ENCODE data around the gene CDH13.

Gene CDH13

DNA sequence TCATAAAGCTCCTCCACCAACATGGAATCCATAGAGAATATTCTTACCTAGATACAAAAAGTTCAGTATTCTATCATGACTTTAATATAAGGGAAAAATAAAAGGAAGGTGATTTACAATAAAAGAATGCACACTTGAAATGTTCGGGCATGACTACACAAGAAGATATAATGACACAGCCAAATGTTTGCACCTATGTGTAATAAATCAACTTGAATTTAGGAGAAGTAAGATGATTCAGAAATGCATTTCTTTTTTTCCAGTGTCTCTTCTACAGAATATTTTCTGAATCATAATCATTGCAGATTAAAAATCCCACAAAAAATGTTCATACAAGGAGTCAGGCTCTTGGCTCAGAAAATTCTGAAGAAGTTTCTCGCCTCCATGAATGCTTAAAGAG, 777.0 kb downstream of the CDH13 start:
- no peak for DNase-seq (ENCODE audit: low read depth, low spot score)

DNA sequence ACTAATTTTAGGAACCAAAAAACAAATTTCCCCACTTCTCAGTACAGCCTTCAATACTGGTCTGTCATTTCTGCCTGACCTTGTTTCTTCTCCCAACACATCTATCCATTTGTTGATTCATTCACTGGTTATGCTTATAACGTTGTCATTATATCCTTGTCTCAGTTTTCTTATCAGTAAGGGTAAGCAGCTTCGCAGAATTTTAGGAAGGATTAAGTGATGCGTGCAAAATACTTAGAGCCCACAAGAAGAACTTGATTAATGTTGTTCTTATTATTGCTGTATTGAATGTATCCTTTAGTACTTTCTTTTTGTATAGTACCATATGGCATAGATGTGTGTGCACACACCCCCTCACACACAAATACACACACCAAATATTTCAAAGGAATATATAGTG, 777.5 kb downstream of the CDH13 start:
- DNase-seq (ENCODE audit: low read depth, low spot score): no peak

GRCh38 chr16:83407928-83408327, 781.2 kb downstream of the CDH13 start:
- no peak for DNase-seq (ENCODE audit: low read depth, low spot score)

DNA sequence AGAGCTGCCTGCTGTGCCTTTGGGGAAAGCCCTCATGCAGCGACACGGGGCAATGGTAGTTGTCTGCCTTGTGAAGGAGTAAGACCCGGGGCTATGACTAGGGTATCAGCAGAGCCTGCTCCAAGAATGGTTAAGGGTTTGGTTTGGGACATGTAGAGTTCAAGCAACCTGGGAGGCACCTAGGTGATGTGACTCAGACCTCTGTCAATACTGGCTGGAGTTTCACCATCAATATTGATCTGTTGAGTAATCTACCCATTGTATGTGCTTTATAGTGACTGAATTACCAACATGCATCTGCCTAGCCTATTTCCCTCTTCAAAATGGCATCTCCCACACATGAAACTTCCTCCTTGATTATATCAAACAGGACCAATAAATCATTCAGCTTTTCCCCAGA, 782.6 kb downstream of the CDH13 start:
- no peak for DNase-seq (ENCODE audit: low read depth, low spot score)

- DNase-seq (ENCODE audit: low read depth, low spot score): no peak
Measured at GRCh38 chr16:83418565-83418964, 791.8 kb downstream of the CDH13 start.

DNA sequence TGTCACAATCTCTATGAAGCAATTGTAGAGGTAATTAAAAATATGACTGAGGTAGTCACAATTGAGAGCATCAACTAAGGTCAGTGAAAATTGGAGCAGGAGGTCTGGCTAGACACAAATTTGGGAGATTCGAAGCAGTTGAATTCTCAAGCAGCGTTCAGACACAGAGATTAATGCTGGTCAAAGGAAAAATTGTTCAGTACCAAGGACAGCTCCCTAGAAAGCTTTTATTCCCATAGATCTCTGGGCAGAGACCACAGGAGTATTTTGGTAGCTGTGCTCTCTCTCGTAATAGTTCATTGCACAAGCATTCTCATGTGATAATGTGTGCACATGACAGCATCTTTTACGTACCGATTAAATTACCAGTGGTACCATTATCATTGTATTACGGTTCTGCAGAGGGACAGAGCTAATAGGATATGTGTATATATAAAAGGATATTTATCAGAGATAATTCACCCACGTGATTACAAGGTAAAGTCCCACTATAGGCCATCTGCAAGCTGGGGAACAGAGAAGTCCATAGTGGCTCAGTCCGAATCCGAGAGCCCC, 793.5 kb downstream of the CDH13 start:
- DNase-seq (ENCODE audit: low read depth, low spot score): no peak

GRCh38 chr16:83433201-83433600, 806.4 kb downstream of the CDH13 start:
- no peak for DNase-seq (ENCODE audit: low read depth, low spot score)

DNA sequence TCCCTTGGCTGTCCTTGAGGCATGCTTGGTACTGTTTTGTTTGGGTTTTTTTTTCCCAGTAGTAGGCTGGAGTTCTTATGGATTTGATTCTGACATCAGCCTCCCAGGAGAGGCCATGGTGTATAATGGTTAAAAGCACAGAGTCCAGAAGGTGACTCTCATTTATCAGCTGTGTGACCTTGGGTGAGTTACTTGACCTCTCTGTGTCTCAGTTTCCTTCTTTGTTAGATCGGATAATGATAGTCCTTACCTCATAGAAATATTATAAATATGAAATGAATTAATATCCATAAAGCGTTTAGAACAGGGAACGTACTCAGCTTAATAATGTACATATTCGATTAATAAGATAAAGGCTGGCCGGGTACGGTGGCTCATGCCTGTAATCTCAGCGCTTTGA, 810.3 kb downstream of the CDH13 start:
- DNase-seq (ENCODE audit: low read depth, low spot score): no peak

- DNase-seq (ENCODE audit: low read depth, low spot score): no peak
Measured at GRCh38 chr16:83438326-83438725, 811.6 kb downstream of the CDH13 start.

- no peak for DNase-seq (ENCODE audit: low read depth, low spot score)
Measured at GRCh38 chr16:83439412-83439811, 812.6 kb downstream of the CDH13 start.

- no peak for DNase-seq (ENCODE audit: low read depth, low spot score)
Measured at GRCh38 chr16:83441517-83441916, 814.7 kb downstream of the CDH13 start.

GRCh38 chr16:83443972-83444371, 817.2 kb downstream of the CDH13 start:
- DNase-seq (ENCODE audit: low read depth, low spot score): no peak

DNA sequence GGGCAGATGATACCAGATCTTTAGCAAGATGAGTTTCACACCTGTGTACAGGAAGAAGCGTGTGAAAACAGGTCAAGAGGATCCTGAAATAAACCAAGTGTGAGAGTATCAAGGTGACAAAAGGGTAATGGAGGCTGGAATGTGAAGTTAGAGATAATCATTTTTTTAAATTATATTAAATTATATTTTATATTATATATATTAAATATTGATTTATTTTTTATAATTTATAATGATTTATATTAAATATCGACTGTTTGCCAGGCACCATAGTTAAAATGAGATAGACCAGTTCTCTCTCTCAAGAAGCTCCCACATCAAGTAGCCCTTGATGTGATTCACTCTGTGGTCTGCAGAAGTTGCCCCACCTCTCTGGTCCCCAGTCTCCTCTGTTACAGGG, 820.8 kb downstream of the CDH13 start:
- DNase-seq (ENCODE audit: low read depth, low spot score): no peak

- DNase-seq (ENCODE audit: low read depth, low spot score): no peak
Measured at GRCh38 chr16:83449861-83450260, 823.1 kb downstream of the CDH13 start.

DNA sequence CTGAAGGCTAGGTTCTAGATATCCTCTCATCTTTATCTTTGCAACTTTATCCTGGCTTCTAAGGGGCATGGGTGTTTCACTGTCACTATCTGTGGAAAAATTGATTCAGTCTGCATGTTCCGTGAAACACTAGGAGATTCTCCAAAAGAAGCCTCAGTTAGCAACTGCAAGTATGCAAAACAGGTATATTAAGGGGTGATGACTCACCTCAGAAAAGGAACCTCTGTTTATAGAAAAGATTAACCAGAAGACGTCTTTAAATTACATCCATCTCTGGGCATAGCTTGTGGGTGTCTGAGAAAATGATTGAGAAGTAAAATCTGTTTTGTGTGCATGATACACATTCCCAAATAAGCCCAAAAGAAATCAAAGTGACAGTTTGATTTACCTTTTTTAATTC, 827.2 kb downstream of the CDH13 start:
- no peak for DNase-seq (ENCODE audit: low read depth, low spot score)

DNA sequence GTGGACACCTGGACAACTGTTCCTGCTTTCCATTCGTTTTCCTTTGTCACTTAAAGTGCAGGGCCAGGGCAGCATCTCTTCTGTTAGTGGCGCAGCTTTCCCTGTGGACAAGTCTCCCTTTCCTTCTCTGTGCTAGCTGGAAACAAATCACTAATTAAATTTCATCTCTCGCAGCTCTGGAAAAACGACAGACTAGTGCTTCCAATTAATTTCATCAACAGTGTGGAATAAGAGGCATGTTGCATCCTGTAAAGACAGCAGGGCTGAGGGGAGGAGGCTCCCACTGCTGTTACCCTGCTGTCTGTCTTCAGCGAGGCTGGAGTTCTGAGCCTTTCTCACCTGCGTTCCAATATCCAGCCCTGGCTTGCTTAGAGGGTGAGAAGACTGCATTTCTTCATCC, 828.9 kb downstream of the CDH13 start:
- no peak for DNase-seq (ENCODE audit: low read depth, low spot score)

DNA sequence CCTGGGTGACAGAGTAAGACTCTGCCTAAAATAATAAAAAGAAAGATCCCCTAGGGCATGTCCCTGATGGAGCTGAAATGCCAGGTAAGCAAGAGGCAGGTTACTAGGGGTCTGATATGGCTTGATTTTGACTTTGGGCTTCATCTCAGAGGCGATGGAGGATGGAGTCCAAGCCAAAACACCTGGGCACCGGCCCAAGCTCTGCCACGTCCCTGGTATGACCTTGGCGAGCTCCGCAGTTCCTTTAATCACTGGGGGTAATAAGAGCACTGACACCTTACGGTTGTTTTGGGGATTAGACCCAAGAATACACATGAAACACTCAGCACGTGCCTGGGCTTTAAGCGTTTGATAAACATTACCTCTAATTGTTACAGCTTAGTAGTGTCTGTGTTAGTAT, 830.2 kb downstream of the CDH13 start:
- DNase-seq (ENCODE audit: low read depth, low spot score): no peak

DNA sequence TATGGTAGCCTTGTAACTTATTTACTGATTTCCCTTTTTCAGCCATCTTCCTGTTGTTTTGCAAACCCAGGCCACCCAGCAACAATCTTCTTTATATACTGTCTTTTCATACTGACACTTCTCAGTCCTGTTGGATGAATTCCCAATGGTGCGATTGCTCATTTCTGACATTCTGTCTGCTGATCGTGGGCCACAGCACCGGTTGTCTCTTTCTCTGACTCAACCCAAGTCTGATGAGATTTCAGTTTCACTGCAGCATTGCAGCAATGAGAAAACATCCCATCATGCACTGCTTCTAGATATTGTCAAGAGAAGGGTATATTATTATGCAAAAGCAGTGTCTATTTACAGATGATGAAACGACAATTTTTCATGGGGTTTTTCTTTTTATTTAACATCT, 831.8 kb downstream of the CDH13 start:
- DNase-seq (ENCODE audit: low read depth, low spot score): no peak

GRCh38 chr16:83464991-83465390, 838.2 kb downstream of the CDH13 start:
- DNase-seq (ENCODE audit: low read depth, low spot score): no peak

DNA sequence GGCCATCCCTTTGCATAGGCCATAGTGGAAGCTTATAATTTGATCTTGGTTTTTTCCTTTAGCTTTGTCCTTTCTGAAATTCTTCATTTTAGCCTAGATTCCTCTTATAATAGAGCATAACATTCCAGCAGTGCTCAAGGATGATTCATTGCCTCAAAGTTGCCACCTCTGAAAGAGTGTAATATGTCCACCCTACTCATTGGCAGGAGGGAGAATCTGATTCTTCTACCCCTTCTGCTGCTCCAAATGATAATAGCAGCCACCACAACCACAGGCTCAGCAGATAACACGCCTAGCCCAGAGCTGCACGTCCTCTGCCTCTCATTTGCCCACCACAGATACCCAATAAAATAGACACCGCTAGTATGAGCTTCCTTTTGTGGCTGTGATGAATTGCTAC, 843.6 kb downstream of the CDH13 start:
- DNase-seq (ENCODE audit: low read depth, low spot score): no peak

DNA sequence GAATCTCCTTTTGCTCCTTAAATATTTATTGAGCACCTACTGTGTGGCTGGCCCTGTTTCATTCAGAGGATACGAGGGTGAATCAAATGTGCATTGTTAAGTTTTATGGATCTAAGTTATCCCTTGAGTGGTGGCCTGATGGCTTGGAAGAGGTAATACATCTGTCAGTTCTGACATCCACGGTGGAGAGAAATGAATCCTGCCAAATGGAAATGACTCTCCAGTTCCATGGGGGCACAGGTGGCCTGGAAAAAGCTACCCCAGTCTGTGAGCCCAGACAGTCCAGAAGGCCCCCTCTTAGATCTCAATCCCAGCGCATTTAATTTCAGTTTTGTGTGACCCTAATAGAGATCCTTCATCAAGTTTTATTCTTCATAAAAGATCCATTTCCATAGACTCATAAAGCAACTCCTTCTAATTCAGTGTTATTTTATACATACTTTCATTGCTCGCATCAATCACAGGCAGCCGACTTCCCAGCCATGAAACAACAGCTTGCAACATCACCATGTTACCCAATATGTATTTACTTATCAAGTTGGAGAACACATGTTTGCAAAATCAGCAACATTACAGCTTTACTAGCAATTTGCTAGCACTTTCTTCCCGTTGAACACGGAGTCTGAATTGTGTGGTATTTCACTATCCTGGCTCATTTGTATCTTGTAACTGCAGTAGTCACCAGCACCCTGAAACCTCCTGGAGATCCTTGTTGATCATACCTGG, 846.2 kb downstream of the CDH13 start:
- DNase-seq (ENCODE audit: low read depth, low spot score): no peak

- DNase-seq (ENCODE audit: low read depth, low spot score): no peak
Measured at GRCh38 chr16:83473926-83474650, 847.3 kb downstream of the CDH13 start.

DNA sequence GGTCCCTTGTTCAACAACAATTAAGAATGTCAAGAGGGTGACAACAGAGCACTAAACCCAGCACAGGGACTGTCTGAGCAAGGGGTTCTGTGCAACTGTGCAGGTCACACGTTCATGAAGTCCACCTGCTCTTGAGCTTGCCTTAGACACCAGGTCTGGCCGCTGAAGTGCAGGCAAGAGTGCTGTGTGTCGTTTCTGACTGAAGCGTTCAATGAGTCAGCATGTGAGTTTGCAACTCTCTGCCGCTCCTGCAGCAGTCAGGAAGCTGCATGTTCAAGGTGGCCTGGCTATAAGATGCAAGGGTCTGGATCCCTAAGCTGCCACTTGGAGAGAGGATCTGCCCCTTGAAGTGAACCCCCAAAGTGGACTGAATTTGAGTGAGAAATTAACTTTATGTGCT, 848.3 kb downstream of the CDH13 start:
- no peak for DNase-seq (ENCODE audit: low read depth, low spot score)
